Measurements from ENCODE around the gene FOXP3. TPM values are rescaled to one million over a fixed set of nuclear protein-coding genes. Genes with fewer than 3 reads are reported as not detected.

The FOXP3 gene
- total and polyA plus RNA-seq, 2 donors (not counting 3 experiments of a cell fraction or from before 2014, with no cell fraction given): 0.06 TPM; not detected in 1

DNA sequence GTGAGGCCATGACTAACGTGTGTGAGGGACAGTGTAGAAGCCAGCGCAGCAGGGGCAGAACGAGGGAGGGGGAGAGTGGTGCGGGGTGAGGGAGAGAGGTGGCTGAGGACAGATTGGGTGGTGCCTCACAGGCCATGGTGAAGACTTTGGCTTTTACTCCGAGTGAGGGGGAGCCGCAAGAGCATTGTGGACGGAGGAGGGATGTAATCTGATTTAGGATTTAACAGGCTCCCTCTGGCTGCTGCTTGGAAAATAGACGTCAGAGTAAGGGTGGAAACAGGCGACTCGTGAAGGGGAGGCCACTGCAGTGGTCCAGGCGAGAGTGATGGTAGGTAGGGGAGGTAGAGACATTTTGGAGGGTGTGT is 18.1 kb upstream of the FOXP3 start:
- BruUV-seq (replicated peaks): no TSS peak
- dilution Hi-C loops (cut with MboI; ENCODE audit: extremely low pct_ligation_motif_present, low sequenced_read_pairs) (no loop called here), intact Hi-C loops (cut with micrococcal nuclease) (no loop called here)
- Histone ChIP-seq H2AFZ (ENCODE audit: low read depth, low read length) (no peak overlapping the region), H3K79me2 (ENCODE audit: control insufficient read depth, insufficient read depth, low read length) (no peaks in the 10 kb centered on the region), H3K4me1 (ENCODE audit: control insufficient read depth, extremely low read depth, insufficient read depth, low read length) (no peaks in the 10 kb centered on the region), H3K36me3 (ENCODE audit: control insufficient read depth in 2 of 2, extremely low read depth in 1 of 2, insufficient read depth in 2 of 2, low read length in 2 of 2) (no peaks in the 10 kb centered on the region), H4K20me1 (replicated peaks; ENCODE audit: control insufficient read depth, extremely low read depth, insufficient read depth, low read length) (no peaks in the 10 kb centered on the region), H3K9me3 (replicated peaks; ENCODE audit: control insufficient read depth, insufficient read depth, low read length) (no peaks in the 10 kb centered on the region), H3K27ac (ENCODE audit: insufficient read depth, low read depth, low read length) (no peak overlapping the region), H3K9me1 (replicated peaks; ENCODE audit: control insufficient read depth, extremely low read depth, insufficient read depth, low read length) (no peaks in the 10 kb centered on the region), H3K27me3 (ENCODE audit: control insufficient read depth in 2 of 2, insufficient read depth in 2 of 2, low read length in 2 of 2) (no peaks in the 10 kb centered on the region), H3K4me3 (replicated peaks in 1 of 3; ENCODE audit: insufficient read depth in 1 of 3, low read depth in 1 of 3, low read length in 3 of 3) (no peak overlapping the region), H3K9ac (replicated peaks; ENCODE audit: extremely low read depth, insufficient read depth, low read length) (no peak overlapping the region), H3K4me2 (ENCODE audit: insufficient read depth, low read length) (no peak overlapping the region)
- DNase-seq (ENCODE audit: low read depth, low spot score) (no peak), FAIRE-seq (no peak)
- POLR2A ChIA-PET: no interaction called here
- no peak for TF ChIP-seq GATA2 (IDR thresholded peaks at IDR 0.05; ENCODE audit: insufficient read depth, insufficient read length, low read depth, low read length)
- no peak for TF ChIP-seq FOS (IDR thresholded peaks at IDR 0.05; ENCODE audit: borderline replicate concordance, insufficient read depth, low read length)
- no peak for TF ChIP-seq MYC (IDR thresholded peaks at IDR 0.05; ENCODE audit: low read depth, low read length)
- TF ChIP-seq, protein P1, sequence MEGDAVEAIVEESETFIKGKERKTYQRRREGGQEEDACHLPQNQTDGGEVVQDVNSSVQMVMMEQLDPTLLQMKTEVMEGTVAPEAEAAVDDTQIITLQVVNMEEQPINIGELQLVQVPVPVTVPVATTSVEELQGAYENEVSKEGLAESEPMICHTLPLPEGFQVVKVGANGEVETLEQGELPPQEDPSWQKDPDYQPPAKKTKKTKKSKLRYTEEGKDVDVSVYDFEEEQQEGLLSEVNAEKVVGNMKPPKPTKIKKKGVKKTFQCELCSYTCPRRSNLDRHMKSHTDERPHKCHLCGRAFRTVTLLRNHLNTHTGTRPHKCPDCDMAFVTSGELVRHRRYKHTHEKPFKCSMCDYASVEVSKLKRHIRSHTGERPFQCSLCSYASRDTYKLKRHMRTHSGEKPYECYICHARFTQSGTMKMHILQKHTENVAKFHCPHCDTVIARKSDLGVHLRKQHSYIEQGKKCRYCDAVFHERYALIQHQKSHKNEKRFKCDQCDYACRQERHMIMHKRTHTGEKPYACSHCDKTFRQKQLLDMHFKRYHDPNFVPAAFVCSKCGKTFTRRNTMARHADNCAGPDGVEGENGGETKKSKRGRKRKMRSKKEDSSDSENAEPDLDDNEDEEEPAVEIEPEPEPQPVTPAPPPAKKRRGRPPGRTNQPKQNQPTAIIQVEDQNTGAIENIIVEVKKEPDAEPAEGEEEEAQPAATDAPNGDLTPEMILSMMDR (IDR thresholded peaks at IDR 0.05; ENCODE audit: extremely low read depth in 1 of 2, insufficient read depth in 1 of 2, low read depth in 1 of 2, low read length in 2 of 2): peak in 1 of 2 donors; percentile 4
- TF ChIP-seq POLR2AphosphoS5 (IDR thresholded peaks at IDR 0.05; ENCODE audit: insufficient read depth, low read depth, low read length): no peak
- no peak for TF ChIP-seq POLR2A (IDR thresholded peaks at IDR 0.05; ENCODE audit: low read depth, low read length)
- TF ChIP-seq JUN (IDR thresholded peaks at IDR 0.05; ENCODE audit: borderline replicate concordance, insufficient read depth, insufficient read length, low read depth): no peak
- CTCF ChIA-PET: no interaction called here

DNA sequence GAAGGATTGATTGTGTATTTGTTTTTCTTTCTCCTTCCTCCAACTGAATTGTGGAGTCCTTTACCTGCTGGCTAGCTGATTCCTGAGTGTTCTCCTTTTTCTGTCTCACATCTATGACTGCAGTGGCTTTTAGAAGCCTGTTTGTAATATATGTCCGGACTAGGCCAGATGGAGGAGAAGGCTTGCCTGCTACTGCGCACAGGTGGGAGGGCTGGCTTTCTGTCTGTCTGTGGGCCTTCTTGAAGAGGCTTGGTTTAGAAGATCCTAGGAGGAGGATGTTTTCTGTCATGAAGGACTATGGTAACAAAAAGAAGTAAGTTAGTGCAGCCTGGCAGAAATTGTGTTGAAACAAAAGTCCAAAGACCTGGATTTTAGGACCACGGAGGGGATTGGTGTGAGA is 13.6 kb upstream of the FOXP3 start:
- Histone ChIP-seq H3K27ac (ENCODE audit: insufficient read depth, low read depth, low read length) (no peak overlapping the region), H3K79me2 (ENCODE audit: control insufficient read depth, insufficient read depth, low read length) (no peaks in the 10 kb centered on the region), H3K27me3 (ENCODE audit: control insufficient read depth in 2 of 2, insufficient read depth in 2 of 2, low read length in 2 of 2) (no peaks in the 10 kb centered on the region), H3K9ac (replicated peaks; ENCODE audit: extremely low read depth, insufficient read depth, low read length) (no peak overlapping the region), H4K20me1 (replicated peaks; ENCODE audit: control insufficient read depth, extremely low read depth, insufficient read depth, low read length) (no peaks in the 10 kb centered on the region), H3K9me1 (replicated peaks; ENCODE audit: control insufficient read depth, extremely low read depth, insufficient read depth, low read length) (no peaks in the 10 kb centered on the region), H3K9me3 (replicated peaks; ENCODE audit: control insufficient read depth, insufficient read depth, low read length) (no peaks in the 10 kb centered on the region), H3K4me1 (ENCODE audit: control insufficient read depth, extremely low read depth, insufficient read depth, low read length) (no peaks in the 10 kb centered on the region), H3K4me2 (ENCODE audit: insufficient read depth, low read length) (no peak overlapping the region), H3K4me3 (replicated peaks in 1 of 3; ENCODE audit: insufficient read depth in 1 of 3, low read depth in 1 of 3, low read length in 3 of 3) (no peak overlapping the region), H3K36me3 (ENCODE audit: control insufficient read depth in 2 of 2, extremely low read depth in 1 of 2, insufficient read depth in 2 of 2, low read length in 2 of 2) (no peaks in the 10 kb centered on the region), H2AFZ (ENCODE audit: low read depth, low read length) (no peak overlapping the region)
- dilution Hi-C loops (cut with MboI; ENCODE audit: extremely low pct_ligation_motif_present, low sequenced_read_pairs) (no loop called here), intact Hi-C loops (cut with micrococcal nuclease) (loop anchor here (5.0 kb wide), 1 partner anchor 559 kb away; no protein-coding TSS in a partner anchor)
- DNase-seq (ENCODE audit: low read depth, low spot score) (no peak), FAIRE-seq (no peak)
- POLR2A ChIA-PET: no interaction called here
- BruUV-seq (replicated peaks): no TSS peak
- TF ChIP-seq MYC (IDR thresholded peaks at IDR 0.05; ENCODE audit: low read depth, low read length): no peak
- TF ChIP-seq EZH2 (IDR thresholded peaks at IDR 0.05; ENCODE audit: borderline replicate concordance, low read depth, low read length, severe bottlenecking): no peak
- TF ChIP-seq, protein P1 (IDR thresholded peaks at IDR 0.05; ENCODE audit: extremely low read depth in 1 of 2, insufficient read depth in 1 of 2, low read depth in 1 of 2, low read length in 2 of 2): no peak
- no peak for TF ChIP-seq GATA2 (IDR thresholded peaks at IDR 0.05; ENCODE audit: insufficient read depth, insufficient read length, low read depth, low read length)
- TF ChIP-seq FOS (IDR thresholded peaks at IDR 0.05; ENCODE audit: borderline replicate concordance, insufficient read depth, low read length): no peak
- TF ChIP-seq POLR2AphosphoS5 (IDR thresholded peaks at IDR 0.05; ENCODE audit: insufficient read depth, low read depth, low read length): no peak
- TF ChIP-seq, protein P2, sequence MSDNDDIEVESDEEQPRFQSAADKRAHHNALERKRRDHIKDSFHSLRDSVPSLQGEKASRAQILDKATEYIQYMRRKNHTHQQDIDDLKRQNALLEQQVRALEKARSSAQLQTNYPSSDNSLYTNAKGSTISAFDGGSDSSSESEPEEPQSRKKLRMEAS (IDR thresholded peaks at IDR 0.05; ENCODE audit: insufficient read depth, insufficient read length): no peak
- TF ChIP-seq JUN (IDR thresholded peaks at IDR 0.05; ENCODE audit: borderline replicate concordance, insufficient read depth, insufficient read length, low read depth): no peak
- TF ChIP-seq POLR2A (IDR thresholded peaks at IDR 0.05; ENCODE audit: low read depth, low read length): no peak
- CTCF ChIA-PET: no interaction called here

Data from endothelial cell of umbilical vein (primary cell).